Ovary (tissue), 3 donors: ENCODE measurements around the gene LRMDA.

Experiments used
- CTCF ChIP-seq, 3 donors: fragments of 450-650 bp in 2 of 3; fragments of 200-600 bp in 1 of 3; IDR thresholded peaks; one replicate each; pipeline versions ENCODE4 v1.5.1 to v1.8.0; 2016 to 2022; ENCODE audit warnings: antibody characterized with exemption in 3 of 3, mild to moderate bottlenecking in 1 of 3
- EP300 ChIP-seq: sonication (generic); formaldehyde crosslinking; IDR thresholded peaks from one replicate; pipeline ENCODE4 v1.6.1; 2017; ENCODE audit warnings: antibody characterized with exemption
- POLR2A ChIP-seq: fragments of 450-650 bp; IDR thresholded peaks from one replicate; pipeline ENCODE4 v1.6.1; 2017; ENCODE audit warnings: antibody characterized with exemption, mild to moderate bottlenecking, moderate library complexity
- donor health status: DM: no; HTN: no; CAD: no.

- TF ChIP-seq CTCF (IDR thresholded peaks at IDR 0.05): no peak
- no peak for TF ChIP-seq POLR2A
- TF ChIP-seq EP300: no peak
These were observed 165.7 kb downstream of the LRMDA start for GRCh38 chr10:75596930-75597620.
